ENCODE data around the gene KLHDC4. TPM values are rescaled to one million over a fixed set of nuclear protein-coding genes. Genes with fewer than 3 reads are reported as not detected.

Gene KLHDC4
- total RNA-seq, 2 experiments from 2014 or later = 80.8 to 81.7 TPM

GRCh38 chr16:87695534-87695933 lies 70.3 kb downstream of the KLHDC4 start:
- intact Hi-C loops (cut with micrococcal nuclease) = no loop called here
- TF ChIP-seq CTCF (IDR thresholded peaks at IDR 0.05) = no peak
- Mint-ChIP-seq H3K4me1 (ENCODE audit: low read depth) (peaks cover 6% of the 10 kb centered on the region), H3K27me3 (no peaks in the 10 kb centered on the region), H3K36me3 (ENCODE audit: low read depth) (peaks cover 2% of the 10 kb centered on the region), H3K27ac (no peak overlapping the region), H3K4me3 (no peak overlapping the region), H3K9me3 (no peaks in the 10 kb centered on the region)
- DNase-seq = no peak
- no peak for ATAC-seq
- CTCF ChIA-PET = no interaction called here
- POLR2A ChIA-PET = no interaction called here

- Mint-ChIP-seq H3K36me3 (ENCODE audit: low read depth) (peaks cover 2% of the 10 kb centered on the region), H3K27me3 (no peaks in the 10 kb centered on the region), H3K27ac (no peak overlapping the region), H3K4me1 (ENCODE audit: low read depth) (peaks cover 5% of the 10 kb centered on the region), H3K4me3 (no peak overlapping the region), H3K9me3 (no peaks in the 10 kb centered on the region)
- no peak for TF ChIP-seq CTCF (IDR thresholded peaks at IDR 0.05)
- POLR2A ChIA-PET = interaction anchor here (1.4 kb wide), 1 partner anchor 15 kb away, joined by 3 read pairs; no protein-coding TSS in a partner anchor
- ATAC-seq = no peak
- CTCF ChIA-PET = interaction anchor here (0.8 kb wide), 1 partner anchor 58 kb away, joined by 3 read pairs; no protein-coding TSS in a partner anchor
- no peak for DNase-seq
- intact Hi-C loops (cut with micrococcal nuclease) = no loop called here
Measured at GRCh38 chr16:87694441-87695125, 71.2 kb downstream of the KLHDC4 start.

- Mint-ChIP-seq H3K4me1 (ENCODE audit: low read depth) (peaks cover 5% of the 10 kb centered on the region), H3K9me3 (no peaks in the 10 kb centered on the region), H3K27me3 (no peaks in the 10 kb centered on the region), H3K4me3 (no peak overlapping the region), H3K27ac (no peak overlapping the region), H3K36me3 (ENCODE audit: low read depth) (peaks cover 2% of the 10 kb centered on the region)
- POLR2A ChIA-PET = interaction anchor here (1.0 to 1.4 kb wide), 3 partner anchors 9 to 72 kb away, joined by 3 to 4 read pairs (median 3); partner anchors contain the start of gene KLHDC4
- intact Hi-C loops (cut with micrococcal nuclease) = no loop called here
- DNase-seq (no peak), ATAC-seq (no peak)
- no peak for TF ChIP-seq CTCF (IDR thresholded peaks at IDR 0.05)
- CTCF ChIA-PET = no interaction called here
Measured at GRCh38 chr16:87693827-87694226, 72.0 kb downstream of the KLHDC4 start.

GRCh38 chr16:87692756-87693155 lies 73.0 kb downstream of the KLHDC4 start:
- ChIA-PET CTCF (no interaction called here), POLR2A (interaction anchor here (1.0 to 1.3 kb wide), 2 partner anchors 10 to 73 kb away, joined by 3 to 4 read pairs; partner anchors contain the start of gene KLHDC4)
- Mint-ChIP-seq H3K36me3 (ENCODE audit: low read depth) (peaks cover 2% of the 10 kb centered on the region), H3K27ac (no peak overlapping the region), H3K9me3 (no peaks in the 10 kb centered on the region), H3K4me3 (no peak overlapping the region), H3K4me1 (ENCODE audit: low read depth) (no peaks in the 10 kb centered on the region), H3K27me3 (no peaks in the 10 kb centered on the region)
- no peak for DNase-seq
- ATAC-seq = no peak
- TF ChIP-seq CTCF (IDR thresholded peaks at IDR 0.05) = no peak
- intact Hi-C loops (cut with micrococcal nuclease) = no loop called here

GRCh38 chr16:87692176-87692575 lies 73.6 kb downstream of the KLHDC4 start:
- ChIA-PET POLR2A (interaction anchor here (1.0 to 1.3 kb wide), 2 partner anchors 11 kb away, joined by 3 to 4 read pairs; no protein-coding TSS in a partner anchor), CTCF (interaction anchor here (1.0 kb wide), 1 partner anchor 11 kb away, joined by 3 read pairs; no protein-coding TSS in a partner anchor)
- DNase-seq (no peak), ATAC-seq (no peak)
- no peaks in the 10 kb centered on the region for H3K27me3 Mint-ChIP-seq
- H3K27ac Mint-ChIP-seq = no peak overlapping the region
- peaks cover 2% of the 10 kb centered on the region for H3K36me3 Mint-ChIP-seq (ENCODE audit: low read depth)
- TF ChIP-seq CTCF (IDR thresholded peaks at IDR 0.05) = no peak
- H3K4me3 Mint-ChIP-seq = no peak overlapping the region
- H3K9me3 Mint-ChIP-seq = no peaks in the 10 kb centered on the region
- intact Hi-C loops (cut with micrococcal nuclease) = no loop called here
- H3K4me1 Mint-ChIP-seq (ENCODE audit: low read depth) = no peaks in the 10 kb centered on the region

Measured in activated CD8-positive, alpha-beta T cell treated with anti-CD3 and anti-CD28 coated beads for 36 hours (primary cell).